HepG2 (cell line): ENCODE results near the gene ELP5. TPM values are rescaled to one million over a fixed set of nuclear protein-coding genes. Genes with fewer than 3 reads are reported as not detected.

Source experiments
- CSRNP2 ChIP-seq: sonication (generic); formaldehyde crosslinking; conservative IDR thresholded peaks from 2 replicates; pipeline ENCODE4 v1.8.0; 2022; ENCODE audit warnings: low read depth, missing genetic modification reagents
- EEA1 ChIP-seq: sonication (generic); formaldehyde crosslinking; IDR thresholded peaks from 2 replicates; pipeline ENCODE4 v1.5.1; 2020; ENCODE audit warnings: mild to moderate bottlenecking, missing genetic modification reagents, borderline replicate concordance
- FOXA1 ChIP-seq, 2 experiments: fragments of 450-650 bp in 1 of 2; sonication (generic) in 1 of 2; formaldehyde crosslinking in 1 of 2; IDR thresholded peaks; 2 replicates each; pipeline versions ENCODE4 v1.4.0 to v1.6.1; 2016 to 2020; ENCODE audit warnings: missing genetic modification reagents in 1 of 2
- FOXK1 ChIP-seq: sonication (generic); formaldehyde crosslinking; IDR thresholded peaks from 2 replicates; pipeline ENCODE4 v1.4.0; 2020; ENCODE audit warnings: low read depth, missing genetic modification reagents, borderline replicate concordance
- GATAD2A ChIP-seq: IDR thresholded peaks from 2 replicates; pipeline ENCODE4 v1.6.1; 2016
- GZF1 ChIP-seq: sonication (generic); formaldehyde crosslinking; IDR thresholded peaks from 2 replicates; pipeline ENCODE4 v1.5.1; 2020; ENCODE audit warnings: mild to moderate bottlenecking, missing genetic modification reagents
- HHEX ChIP-seq: IDR thresholded peaks from 2 replicates; pipeline ENCODE4 v1.6.1; 2016; ENCODE audit warnings: control low read depth
- HNRNPK ChIP-seq: fragments of 200-400 bp; formaldehyde crosslinking; IDR thresholded peaks from 2 replicates; pipeline ENCODE4 v1.6.1; 2018; ENCODE audit warnings: low read length, low read depth, moderate library complexity, mild to moderate bottlenecking; ENCODE audit not compliant: poor library complexity, severe bottlenecking
- HOXA9 ChIP-seq: sonication (generic); formaldehyde crosslinking; IDR thresholded peaks from 2 replicates; pipeline ENCODE4 v1.8.1; 2022; ENCODE audit warnings: missing genetic modification reagents, mild to moderate bottlenecking, moderate library complexity, borderline replicate concordance
- JUNB ChIP-seq: sonication (generic); formaldehyde crosslinking; IDR thresholded peaks from 2 replicates; pipeline ENCODE4 v1.8.0; 2022; ENCODE audit warnings: missing genetic modification reagents, mild to moderate bottlenecking, borderline replicate concordance
- KAT2B ChIP-seq: fragments of 150-350 bp; IDR thresholded peaks from 2 replicates; pipeline ENCODE4 v1.6.1; 2014; ENCODE audit warnings: low read depth, low read length, borderline replicate concordance
- MBD4 ChIP-seq: IDR thresholded peaks from 2 replicates; pipeline ENCODE4 v1.6.1; 2012; ENCODE audit warnings: low read length, inconsistent platforms, borderline replicate concordance
- MYPOP ChIP-seq: sonication (generic); formaldehyde crosslinking; IDR thresholded peaks from 2 replicates; pipeline ENCODE4 v1.8.1; 2023; ENCODE audit warnings: mild to moderate bottlenecking, moderate library complexity, missing genetic modification reagents
- PAF1 ChIP-seq: IDR thresholded peaks from 2 replicates; pipeline ENCODE4 v1.6.1; 2016; ENCODE audit warnings: missing genetic modification reagents, missing compliant biosample characterization
- REPIN1 ChIP-seq: sonication (generic); formaldehyde crosslinking; IDR thresholded peaks from 2 replicates; pipeline ENCODE4 v1.8.0; 2022; ENCODE audit warnings: missing genetic modification reagents, low read depth, mild to moderate bottlenecking, borderline replicate concordance
- TERF1 ChIP-seq: sonication (generic); formaldehyde crosslinking; IDR thresholded peaks from 2 replicates; pipeline ENCODE4 v1.8.0; 2022; ENCODE audit warnings: mild to moderate bottlenecking, missing genetic modification reagents, moderate library complexity
- TOPORS ChIP-seq: sonication (generic); formaldehyde crosslinking; IDR thresholded peaks from 2 replicates; pipeline ENCODE4 v1.8.0; 2023; ENCODE audit warnings: mild to moderate bottlenecking, missing genetic modification reagents
- ZNF296 ChIP-seq: sonication (generic); formaldehyde crosslinking; conservative IDR thresholded peaks from 2 replicates; pipeline ENCODE4 v1.5.0; 2020; ENCODE audit warnings: mild to moderate bottlenecking, missing genetic modification reagents
- ZNF343 ChIP-seq: sonication (generic); formaldehyde crosslinking; IDR thresholded peaks from 2 replicates; pipeline ENCODE4 v1.4.0; 2020; ENCODE audit warnings: mild to moderate bottlenecking, missing genetic modification reagents
- ZNF678 ChIP-seq: sonication (generic); formaldehyde crosslinking; IDR thresholded peaks from 2 replicates; pipeline ENCODE4 v1.4.0; 2020; ENCODE audit warnings: mild to moderate bottlenecking, missing genetic modification reagents
- ZNF720 ChIP-seq: sonication (generic); formaldehyde crosslinking; IDR thresholded peaks from 2 replicates; pipeline ENCODE4 v1.4.0; 2020; ENCODE audit warnings: missing genetic modification reagents
- ZNF841 ChIP-seq: sonication (generic); formaldehyde crosslinking; IDR thresholded peaks from 2 replicates; pipeline ENCODE4 v1.8.1; 2023; ENCODE audit warnings: missing genetic modification reagents, borderline replicate concordance
- ZSCAN12 ChIP-seq: sonication (generic); formaldehyde crosslinking; IDR thresholded peaks from 2 replicates; pipeline ENCODE4 v1.9.0; 2021; ENCODE audit warnings: mild to moderate bottlenecking, missing genetic modification reagents
- ZXDC ChIP-seq: sonication (generic); formaldehyde crosslinking; IDR thresholded peaks from 2 replicates; pipeline ENCODE4 v1.5.0; 2020; ENCODE audit warnings: mild to moderate bottlenecking, missing genetic modification reagents
- polyA plus RNA-seq, 8 experiments: library from polyadenylated mRNA; depleted of rRNA in 3 of 8; stranded (reverse) in 7 of 8; unstranded in 1 of 8; fragments of >200 nt; fragmentation: Illumina TruSeq in 4 of 8; extraction: Trizol in 4 of 8; gene quantifications; 2 replicates each; pipeline versions ENCODE4 v1.2.1 to v1.2.3, GENCODE V29; 2011 to 2016; ENCODE audit warnings: low read depth in 4 of 8, missing spikeins in 1 of 8, mixed read lengths in 1 of 8; ENCODE audit not compliant: insufficient read depth in 1 of 8
- total RNA-seq, 5 experiments: library from RNA; depleted of rRNA; stranded (reverse); fragments of >200 nt; fragmentation: Illumina TruSeq; extraction: Trizol; gene quantifications; 2 replicates each; pipeline ENCODE4 v1.2.3, GENCODE V29; 2016; ENCODE audit warnings: low read depth in 1 of 5

Gene ELP5
- total and polyA plus RNA-seq, 2 of the 13 experiments (the other 11 are each of a cell fraction or from before 2014, with no cell fraction given): 67.6 to 69.8 TPM

- TF ChIP-seq REPIN1 (CRISPR knock-in tag) (peak; percentile 68), ZSCAN12 (CRISPR knock-in tag) (no peak), GZF1 (CRISPR knock-in tag) (peak; percentile 71; the same call in 1 of the 2 replicates), KAT2B (no peak), JUNB (no peak), ZNF841 (CRISPR knock-in tag) (no peak), FOXK1 (CRISPR knock-in tag) (0 out of 2 replicates have a peak, but pooled peaks have one; percentile 1), MBD4 (no peak), TOPORS (CRISPR knock-in tag) (no peak), HHEX (CRISPR knock-in tag) (no peak), MYPOP (CRISPR knock-in tag) (peak; percentile 66; the same call in 1 of the 2 replicates), FOXA1 (IDR thresholded peaks at IDR 0.05) (no peak), FOXA1 (CRISPR knock-in tag; IDR thresholded peaks at IDR 0.05) (no peak), PAF1 (no peak), HOXA9 (CRISPR knock-in tag) (no peak), CSRNP2 (CRISPR knock-in tag) (no peak), TERF1 (CRISPR knock-in tag) (0 out of 2 replicates have a peak, but pooled peaks have one; percentile 75), EEA1 (no peak), ZNF343 (CRISPR knock-in tag) (no peak), ZNF296 (CRISPR knock-in tag) (no peak; the same call in 1 of the 2 replicates), GATAD2A (CRISPR knock-in tag) (peak; percentile 60; the same call in 1 of the 2 replicates), ZXDC (no peak), ZNF678 (no peak), HNRNPK (peak; percentile 46), ZNF720 (CRISPR knock-in tag) (no peak)
Observed at GRCh38 chr17:7252176-7253043, at the start of gene ELP5 (continued).
